Loucy (cell line): ENCODE results near the gene ATPAF2.

Experiments
- H2AFZ ChIP-seq: fragments of 200-600 bp; sonication (generic); 2 replicates; pipeline ENCODE4 v1.6.0; 2016; ENCODE audit warnings: antibody characterized with exemption, mild to moderate bottlenecking, low read length, moderate library complexity
- H3F3A ChIP-seq: fragments of 200-600 bp; 2 replicates; pipeline ENCODE4 v1.6.0; 2016; ENCODE audit warnings: antibody characterized with exemption, low read depth, mild to moderate bottlenecking
- H3K27me3 ChIP-seq: fragments of 200-600 bp; sonication (generic); 2 replicates; pipeline ENCODE4 v1.6.1; 2014; ENCODE audit warnings: low read length, mild to moderate bottlenecking; ENCODE audit not compliant: insufficient read depth, poor library complexity, severe bottlenecking
- H3K36me3 ChIP-seq: fragments of 200-600 bp; sonication (generic); 2 replicates; pipeline ENCODE4 v1.6.1; 2016; ENCODE audit warnings: low read length; ENCODE audit not compliant: insufficient read depth
- H3K4me1 ChIP-seq: fragments of 200-600 bp; sonication (generic); 2 replicates; pipeline ENCODE4 v1.5.1; 2014; ENCODE audit warnings: low read length, mild to moderate bottlenecking; ENCODE audit not compliant: insufficient read depth, poor library complexity, severe bottlenecking
- H3K4me2 ChIP-seq: fragments of 200-600 bp; sonication (generic); 2 replicates; pipeline ENCODE4 v1.6.0; 2014; ENCODE audit warnings: antibody characterized with exemption, low read length, low read depth, mild to moderate bottlenecking; ENCODE audit not compliant: poor library complexity, severe bottlenecking
- H3K4me3 ChIP-seq: fragments of 200-600 bp; sonication (generic); 2 replicates; pipeline ENCODE4 v1.5.1; 2014; ENCODE audit warnings: low read length, mild to moderate bottlenecking, mixed read lengths; ENCODE audit not compliant: poor library complexity, severe bottlenecking
- H3K79me2 ChIP-seq: fragments of 200-600 bp; sonication (generic); 2 replicates; pipeline ENCODE4 v1.6.1; 2014; ENCODE audit warnings: low read length; ENCODE audit not compliant: insufficient read depth
- H3K9ac ChIP-seq: fragments of 200-600 bp; sonication (generic); 2 replicates; pipeline ENCODE4 v1.6.0; 2014; ENCODE audit warnings: mild to moderate bottlenecking, low read depth, low read length, moderate library complexity; ENCODE audit not compliant: poor library complexity, severe bottlenecking
- H3K9me2 ChIP-seq: fragments of 200-600 bp; sonication (generic); replicated peaks from 2 replicates; pipeline ENCODE4 v1.6.1; 2016; ENCODE audit warnings: low read depth, low read length, mixed read lengths
- H3K9me3 ChIP-seq: fragments of 200-600 bp; sonication (generic); 2 replicates; pipeline ENCODE4 v1.6.1; 2014; ENCODE audit warnings: mild to moderate bottlenecking, antibody characterized with exemption, low read length, low read depth; ENCODE audit not compliant: insufficient read depth
- H4K20me1 ChIP-seq: fragments of 200-600 bp; sonication (generic); 2 replicates; pipeline ENCODE4 v1.6.0; 2014; ENCODE audit warnings: antibody characterized with exemption, low read length, mild to moderate bottlenecking; ENCODE audit not compliant: insufficient read depth, poor library complexity, severe bottlenecking
- CTCF ChIP-seq: fragments of 200-600 bp; sonication (generic); conservative IDR thresholded peaks from 2 replicates; pipeline ENCODE4 v1.5.1; 2014; ENCODE audit warnings: mild to moderate bottlenecking, antibody characterized with exemption, low read length
- EZH2phosphoT487 ChIP-seq: fragments of 200-600 bp; IDR thresholded peaks from 2 replicates; pipeline ENCODE4 v1.6.1; 2018; ENCODE audit warnings: antibody characterized with exemption, mild to moderate bottlenecking, moderate library complexity, borderline replicate concordance

The ATPAF2 gene

GRCh38 chr17:17990282-17990681 lies 48.7 kb downstream of the ATPAF2 start:
- Histone ChIP-seq H3F3A (no peaks in the 10 kb centered on the region), H3K4me2 (no peak overlapping the region), H3K36me3 (no peaks in the 10 kb centered on the region), H4K20me1 (no peaks in the 10 kb centered on the region), H3K27me3 (no peaks in the 10 kb centered on the region), H3K4me3 (no peak overlapping the region), H3K9me2 (no peaks in the 10 kb centered on the region), H2AFZ (no peak overlapping the region), H3K9ac (no peak overlapping the region), H3K79me2 (no peaks in the 10 kb centered on the region), H3K9me3 (no peaks in the 10 kb centered on the region), H3K4me1 (no peaks in the 10 kb centered on the region)
- TF ChIP-seq CTCF (no peak), EZH2phosphoT487 (no peak)

GRCh38 chr17:17989618-17990017 lies 49.4 kb downstream of the ATPAF2 start:
- H3K4me2 ChIP-seq, result no peak overlapping the region
- H3K79me2 ChIP-seq, result no peaks in the 10 kb centered on the region
- H3K36me3 ChIP-seq, result no peaks in the 10 kb centered on the region
- H3K9me3 ChIP-seq, result no peaks in the 10 kb centered on the region
- no peak overlapping the region for H3K9ac ChIP-seq
- no peaks in the 10 kb centered on the region for H3K9me2 ChIP-seq
- no peaks in the 10 kb centered on the region for H3K27me3 ChIP-seq
- H2AFZ ChIP-seq, result no peak overlapping the region
- no peaks in the 10 kb centered on the region for H4K20me1 ChIP-seq
- no peak overlapping the region for H3K4me3 ChIP-seq
- TF ChIP-seq EZH2phosphoT487 (no peak), CTCF (no peak)
- no peaks in the 10 kb centered on the region for H3K4me1 ChIP-seq
- H3F3A ChIP-seq, result no peaks in the 10 kb centered on the region

DNA sequence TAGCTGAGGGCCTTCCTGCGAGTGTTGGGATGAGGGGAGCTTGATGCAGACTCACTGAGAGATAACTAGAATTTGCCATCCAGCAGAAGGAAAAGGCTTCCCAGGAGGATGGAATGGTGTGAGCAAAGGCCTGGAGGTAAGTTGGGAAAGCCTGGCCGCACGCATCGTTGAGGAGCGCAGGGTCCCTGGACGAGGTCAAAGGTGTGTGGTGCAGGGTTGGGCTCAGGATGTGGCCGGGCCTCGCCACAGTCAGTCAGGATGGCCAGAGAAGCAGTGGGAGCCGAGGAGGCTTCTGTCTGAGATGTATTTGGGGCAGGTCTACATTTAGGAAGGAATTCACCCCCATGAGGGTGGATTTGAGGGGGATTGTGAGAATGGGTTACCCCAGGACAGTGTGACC lies 49.9 kb downstream of the ATPAF2 start:
- Histone ChIP-seq H3F3A (no peaks in the 10 kb centered on the region), H3K4me1 (no peaks in the 10 kb centered on the region), H2AFZ (no peak overlapping the region), H3K4me2 (no peak overlapping the region), H3K79me2 (no peaks in the 10 kb centered on the region), H4K20me1 (no peaks in the 10 kb centered on the region), H3K9me2 (no peaks in the 10 kb centered on the region), H3K9ac (no peak overlapping the region), H3K36me3 (no peaks in the 10 kb centered on the region), H3K4me3 (no peak overlapping the region), H3K27me3 (no peaks in the 10 kb centered on the region), H3K9me3 (no peaks in the 10 kb centered on the region)
- TF ChIP-seq CTCF (no peak), EZH2phosphoT487 (no peak)
